ENCODE data around the gene PTPRM. TPM values are rescaled to one million over a fixed set of nuclear protein-coding genes. Genes with fewer than 3 reads are reported as not detected.

PTPRM gene
- total RNA-seq, 1 experiment from 2014 or later: 6.2 TPM

DNA sequence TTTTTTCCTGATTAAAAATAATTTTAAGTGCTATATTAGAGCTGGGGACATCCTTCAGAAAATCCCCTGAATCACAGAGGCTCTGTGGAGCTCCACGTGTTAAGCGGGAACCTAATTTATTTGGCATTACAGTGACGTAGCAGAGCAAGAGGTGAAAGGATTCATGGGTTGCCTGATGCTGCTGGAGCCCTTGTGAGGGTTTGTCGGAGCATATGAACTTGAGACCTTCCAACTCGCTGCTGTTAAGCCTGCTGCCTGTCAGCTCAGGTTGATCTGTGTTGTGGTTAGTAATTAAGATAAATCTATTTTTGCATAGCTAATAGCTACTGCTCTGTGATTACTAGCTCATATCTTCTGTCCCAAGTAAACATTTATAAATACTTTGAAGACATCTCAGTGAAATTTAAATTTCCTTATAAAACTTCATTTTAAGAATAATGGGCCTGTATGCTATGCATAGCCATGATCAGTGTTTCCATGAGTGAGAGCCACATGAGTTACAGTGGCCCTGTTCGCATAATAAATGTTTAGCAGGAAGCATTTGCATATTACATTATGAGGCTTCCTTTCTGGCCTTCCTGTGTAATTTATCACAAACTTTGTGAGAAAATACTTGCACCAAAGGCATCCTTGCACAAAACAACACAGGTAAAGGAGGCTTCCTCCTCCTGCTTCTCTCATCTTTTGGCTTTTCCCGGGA lies 438.9 kb downstream of the PTPRM start:
- no CpG with 5 or more reads among the region's 7 CpGs for WGBS (ENCODE audit: extremely low coverage, insufficient read length, low lambda C conversion rate)
- no peak overlapping the region for H3K4ac ChIP-seq (ENCODE audit: low read depth, low read length)
- no peaks in the 10 kb centered on the region for H3K9me3 ChIP-seq (ENCODE audit: control insufficient read depth, low read depth, low read length)
- H4K8ac ChIP-seq (replicated peaks; ENCODE audit: insufficient read length, low read depth, low read length): no peak overlapping the region
- peaks cover 34 to 37% of the 10 kb centered on the region in 2 experiments for H3K4me1 Mint-ChIP-seq
- no peak overlapping the region for H3K14ac ChIP-seq (ENCODE audit: insufficient read depth, low read length)
- H3K79me1 ChIP-seq (ENCODE audit: insufficient read depth, low read depth, low read length, poor library complexity, severe bottlenecking): no peaks in the 10 kb centered on the region
- peak overlapping the region in 1 of 3 experiments; percentile 45; a peak in 2 of 7 replicates for H3K27ac Mint-ChIP-seq
- H3K4me1 ChIP-seq (ENCODE audit: insufficient read depth, low read length): peaks cover 7% of the 10 kb centered on the region
- no peak overlapping the region for H2BK20ac ChIP-seq (ENCODE audit: low read depth, low read length, poor library complexity, severe bottlenecking)
- no peak overlapping the region for H2AK5ac ChIP-seq (ENCODE audit: insufficient read length, low read length)
- H4K5ac ChIP-seq (ENCODE audit: insufficient read length, low read depth, low read length): no peak overlapping the region
- no peak overlapping the region for H3K4me3 Mint-ChIP-seq
- H3K23me2 ChIP-seq (ENCODE audit: insufficient read length, low read depth, low read length, poor library complexity, severe bottlenecking): no peaks in the 10 kb centered on the region
- no peak overlapping the region for H2BK15ac ChIP-seq (ENCODE audit: low read depth, low read length)
- H3K27me3 Mint-ChIP-seq (ENCODE audit: low read depth): no peaks in the 10 kb centered on the region
- H3K9me3 Mint-ChIP-seq: no peaks in the 10 kb centered on the region
- no peak overlapping the region for H2AFZ ChIP-seq (ENCODE audit: low read length)
- no peak overlapping the region for H3K4me2 ChIP-seq (ENCODE audit: insufficient read depth, insufficient read length, low read length)
- H2BK12ac ChIP-seq (ENCODE audit: insufficient read length, low read depth, low read length): no peak overlapping the region
- H3K27ac ChIP-seq (ENCODE audit: insufficient read length, low read depth, low read length): no peak overlapping the region
- H2BK5ac ChIP-seq (ENCODE audit: insufficient read length, low read length): no peak overlapping the region
- no peaks in the 10 kb centered on the region for H3K27me3 ChIP-seq (ENCODE audit: insufficient read depth, low read length)
- H3K79me2 ChIP-seq (ENCODE audit: insufficient read depth, low read length): no peaks in the 10 kb centered on the region
- H4K91ac ChIP-seq (ENCODE audit: insufficient read length, low read depth, low read length): no peak overlapping the region
- H3K56ac ChIP-seq (ENCODE audit: insufficient read length, low read depth, low read length): no peak overlapping the region
- DNase-seq: no peak
- H3K9ac ChIP-seq (ENCODE audit: extremely low read depth, insufficient read length, low read length): no peak overlapping the region
- H2BK120ac ChIP-seq (ENCODE audit: low read depth, low read length, poor library complexity, severe bottlenecking): no peak overlapping the region
- no peaks in the 10 kb centered on the region for H3K36me3 Mint-ChIP-seq (ENCODE audit: insufficient read depth in 1 of 3, low read depth in 3 of 3)
- H4K20me1 ChIP-seq (ENCODE audit: control insufficient read depth, insufficient read depth, insufficient read length): no peaks in the 10 kb centered on the region
- H3K23ac ChIP-seq (ENCODE audit: insufficient read length, low read depth, low read length): no peak overlapping the region
- TF ChIP-seq, protein P1, sequence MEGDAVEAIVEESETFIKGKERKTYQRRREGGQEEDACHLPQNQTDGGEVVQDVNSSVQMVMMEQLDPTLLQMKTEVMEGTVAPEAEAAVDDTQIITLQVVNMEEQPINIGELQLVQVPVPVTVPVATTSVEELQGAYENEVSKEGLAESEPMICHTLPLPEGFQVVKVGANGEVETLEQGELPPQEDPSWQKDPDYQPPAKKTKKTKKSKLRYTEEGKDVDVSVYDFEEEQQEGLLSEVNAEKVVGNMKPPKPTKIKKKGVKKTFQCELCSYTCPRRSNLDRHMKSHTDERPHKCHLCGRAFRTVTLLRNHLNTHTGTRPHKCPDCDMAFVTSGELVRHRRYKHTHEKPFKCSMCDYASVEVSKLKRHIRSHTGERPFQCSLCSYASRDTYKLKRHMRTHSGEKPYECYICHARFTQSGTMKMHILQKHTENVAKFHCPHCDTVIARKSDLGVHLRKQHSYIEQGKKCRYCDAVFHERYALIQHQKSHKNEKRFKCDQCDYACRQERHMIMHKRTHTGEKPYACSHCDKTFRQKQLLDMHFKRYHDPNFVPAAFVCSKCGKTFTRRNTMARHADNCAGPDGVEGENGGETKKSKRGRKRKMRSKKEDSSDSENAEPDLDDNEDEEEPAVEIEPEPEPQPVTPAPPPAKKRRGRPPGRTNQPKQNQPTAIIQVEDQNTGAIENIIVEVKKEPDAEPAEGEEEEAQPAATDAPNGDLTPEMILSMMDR (conservative IDR thresholded peaks at IDR 0.05): no peak
- no peak overlapping the region for H3T11ph ChIP-seq (ENCODE audit: low read length)
- no peak overlapping the region for H3K18ac ChIP-seq (ENCODE audit: insufficient read length, low read depth, low read length)
